Gastrocnemius medialis (tissue), 4 donors: ENCODE measurements around the gene TMEM269. TPM values are rescaled to one million over a fixed set of nuclear protein-coding genes. Genes with fewer than 3 reads are reported as not detected.

Experiments used
- ATAC-seq, 2 donors: fragments of 150-250 bp; one replicate each; pipeline ENCODE4 v1.9.1; 2016
- DNase-seq, 2 donors: peaks; one replicate each; pipeline ENCODE4 v3.0.0-alpha.2; 2019
- H3K27ac ChIP-seq, 4 donors: fragments of 200-600 bp; sonication (generic); 1 replicate in 1 of 4; 2 replicates in 3 of 4; pipeline ENCODE4 v1.5.1; 2016 to 2018; ENCODE audit warnings: mild to moderate bottlenecking in 2 of 4, moderate library complexity in 1 of 4
- H3K27me3 ChIP-seq, 3 donors: fragments of 200-600 bp; sonication (generic) in 2 of 3; 1 replicate in 1 of 3; 2 replicates in 2 of 3; pipeline versions ENCODE4 v1.5.1 to v1.6.0; 2016 to 2019; ENCODE audit warnings: mild to moderate bottlenecking in 1 of 3, moderate library complexity in 1 of 3
- H3K36me3 ChIP-seq, 2 donors: fragments of 200-600 bp; sonication (generic) in 1 of 2; one replicate each; pipeline ENCODE4 v1.5.1; 2017 to 2018
- H3K4me1 ChIP-seq, 2 donors: fragments of 200-600 bp; sonication (generic) in 1 of 2; one replicate each; pipeline ENCODE4 v1.5.1; 2016 to 2017; ENCODE audit warnings: mild to moderate bottlenecking in 2 of 2
- H3K4me3 ChIP-seq, 4 donors: fragments of 200-600 bp; sonication (generic) in 3 of 4; 1 replicate in 1 of 4; 2 replicates in 3 of 4; pipeline ENCODE4 v1.5.1; 2016 to 2019; ENCODE audit warnings: mild to moderate bottlenecking in 2 of 4
- H3K9me3 ChIP-seq, 3 donors: fragments of 200-600 bp; sonication (generic) in 2 of 3; 1 replicate in 1 of 3; 2 replicates in 2 of 3; pipeline ENCODE4 v1.5.1; 2016 to 2019
- POLR2A ChIP-seq, 2 donors: fragments of 450-650 bp; IDR thresholded peaks; one replicate each; pipeline ENCODE4 v1.6.1; 2017; ENCODE audit warnings: antibody characterized with exemption in 2 of 2, mild to moderate bottlenecking in 2 of 2, moderate library complexity in 2 of 2
- in situ Hi-C, 4 donors: fragments of 200-750 bp; cut with MboI; loops; one replicate each; pipeline versions ENCODE4 v1.15.0 to v1.8.0; 2017; ENCODE audit warnings: low sequenced_read_pairs in 4 of 4
- intact Hi-C: fragments of 100-400 bp; cut with DNase I; formaldehyde crosslinking; loops from one replicate; pipeline ENCODE4 v1.15.1; 2023; ENCODE audit warnings: low total_unique reads
- total RNA-seq, 4 donors: library from RNA; depleted of rRNA; stranded (reverse); fragments of >200 nt; gene quantifications; one replicate each; pipeline versions ENCODE4 v1.1.0 to v1.2.3, GENCODE V29; 2016
- TF ChIP-seq, protein P1 (sequence below), 5 experiments: fragments of 450-650 bp in 3 of 5; fragments of 200-600 bp in 2 of 5; sonication (generic) in 2 of 5; IDR thresholded peaks in 4 of 5; conservative IDR thresholded peaks in 1 of 5; 1 replicate in 4 of 5; 2 replicates in 1 of 5; pipeline ENCODE4 v1.5.1; 2016 to 2019; ENCODE audit warnings: antibody characterized with exemption in 5 of 5, mild to moderate bottlenecking in 3 of 5, moderate library complexity in 3 of 5

Gene TMEM269
- total RNA-seq, 4 donors from 2014 or later: 0.19 to 0.25 TPM; not detected in 2

DNA sequence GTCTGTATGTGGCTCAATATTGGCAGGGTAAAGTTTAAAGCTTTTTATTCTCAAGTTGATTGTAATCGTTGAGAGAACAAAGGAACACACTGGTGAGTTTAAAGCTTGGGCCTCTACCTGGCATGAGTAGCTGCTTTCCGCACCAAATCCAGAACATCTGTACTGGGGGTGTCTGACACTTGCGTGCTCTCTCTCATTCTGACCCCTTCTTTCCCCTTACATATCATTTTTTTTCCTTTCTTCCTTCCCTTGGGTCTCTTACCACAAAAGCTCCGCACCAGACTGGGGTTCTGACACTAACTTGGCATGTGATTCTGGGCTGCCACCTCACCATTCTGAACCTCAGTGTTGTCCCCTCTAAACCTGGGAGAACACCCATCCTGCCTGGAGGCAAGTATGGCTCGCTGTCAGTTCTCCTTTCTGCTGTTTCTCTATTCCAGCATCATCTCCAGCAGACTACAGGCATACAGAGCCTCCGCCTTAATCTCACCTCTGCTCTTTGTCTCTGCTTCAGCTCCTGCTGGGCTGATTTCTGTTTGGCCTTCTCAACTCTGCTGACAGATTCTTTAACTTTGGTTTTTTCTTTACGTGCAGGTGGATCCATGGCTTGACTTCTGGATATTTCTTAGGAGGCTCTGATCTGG is 31.3 kb downstream of the TMEM269 start:
- peak overlapping the region; percentile 88 to 100 (median 96) for H3K27ac ChIP-seq
- no peaks in the 10 kb centered on the region for H3K9me3 ChIP-seq
- TF ChIP-seq POLR2A (IDR thresholded peaks at IDR 0.05): no peak
- TF ChIP-seq, protein P1, sequence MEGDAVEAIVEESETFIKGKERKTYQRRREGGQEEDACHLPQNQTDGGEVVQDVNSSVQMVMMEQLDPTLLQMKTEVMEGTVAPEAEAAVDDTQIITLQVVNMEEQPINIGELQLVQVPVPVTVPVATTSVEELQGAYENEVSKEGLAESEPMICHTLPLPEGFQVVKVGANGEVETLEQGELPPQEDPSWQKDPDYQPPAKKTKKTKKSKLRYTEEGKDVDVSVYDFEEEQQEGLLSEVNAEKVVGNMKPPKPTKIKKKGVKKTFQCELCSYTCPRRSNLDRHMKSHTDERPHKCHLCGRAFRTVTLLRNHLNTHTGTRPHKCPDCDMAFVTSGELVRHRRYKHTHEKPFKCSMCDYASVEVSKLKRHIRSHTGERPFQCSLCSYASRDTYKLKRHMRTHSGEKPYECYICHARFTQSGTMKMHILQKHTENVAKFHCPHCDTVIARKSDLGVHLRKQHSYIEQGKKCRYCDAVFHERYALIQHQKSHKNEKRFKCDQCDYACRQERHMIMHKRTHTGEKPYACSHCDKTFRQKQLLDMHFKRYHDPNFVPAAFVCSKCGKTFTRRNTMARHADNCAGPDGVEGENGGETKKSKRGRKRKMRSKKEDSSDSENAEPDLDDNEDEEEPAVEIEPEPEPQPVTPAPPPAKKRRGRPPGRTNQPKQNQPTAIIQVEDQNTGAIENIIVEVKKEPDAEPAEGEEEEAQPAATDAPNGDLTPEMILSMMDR (IDR thresholded peaks at IDR 0.05 in 4 of 5, conservative IDR thresholded peaks at IDR 0.05 in 1 of 5): no peak
- no peak for DNase-seq
- H3K36me3 ChIP-seq: no peaks in the 10 kb centered on the region
- H3K4me3 ChIP-seq: peak overlapping the region; percentile 65 to 95 (median 76)
- no peaks in the 10 kb centered on the region for H3K27me3 ChIP-seq
- peak; percentile 0 to 8 for ATAC-seq
- H3K4me1 ChIP-seq: peaks cover 0 to 20% of the 10 kb centered on the region in 2 donors
- intact Hi-C loops: loop anchor here (2.0 to 10.0 kb wide), 2 partner anchors 109 to 353 kb away; partner anchors contain the start of gene CCDC30
- in situ Hi-C loops: no loop called here

GRCh38 chr1:42816585-42817439 is 32.0 kb downstream of the TMEM269 start, which contains the start of the genes ERMAP and SVBP:
Gene ERMAP (plus strand): TSS chr1:42817122. CDS start chr1:42830449, 13,327 bp downstream.
Gene SVBP (minus strand): TSS chr1:42817397. CDS start chr1:42816544, 853 bp downstream.
- in situ Hi-C loops: no loop called here
- H3K27me3 ChIP-seq: no peaks in the 10 kb centered on the region
- intact Hi-C loops: loop anchor here (1.0 to 10.0 kb wide), 5 partner anchors 29 to 354 kb away; partner anchors contain the start of genes C1orf50, CCDC30, P3H1 and ZNF691
- ATAC-seq (peak; percentile 97), DNase-seq (peak; percentile 84 to 87)
- H3K27ac ChIP-seq: peak within 1 kb of the TSS; percentile 88 to 100 (median 96)
- H3K4me3 ChIP-seq: peak within 1 kb of the TSS; percentile 65 to 95 (median 76)
- peaks cover 2 to 20% of the 10 kb centered on the region in 2 donors for H3K4me1 ChIP-seq
- no peaks in the 10 kb centered on the region for H3K36me3 ChIP-seq
- no peaks in the 10 kb centered on the region for H3K9me3 ChIP-seq
- TF ChIP-seq, protein P1 (IDR thresholded peaks at IDR 0.05 in 4 of 5, conservative IDR thresholded peaks at IDR 0.05 in 1 of 5): no peak
- no peak for TF ChIP-seq POLR2A (IDR thresholded peaks at IDR 0.05)

GRCh38 chr1:42817440-42817767 is 32.6 kb downstream of the TMEM269 start:
- Histone ChIP-seq H3K9me3 (no peaks in the 10 kb centered on the region), H3K27ac (peak overlapping the region; percentile 88 to 100 (median 96)), H3K4me3 (peak overlapping the region; percentile 65 to 95 (median 76)), H3K36me3 (no peaks in the 10 kb centered on the region), H3K4me1 (peaks cover 8 to 24% of the 10 kb centered on the region in 2 donors), H3K27me3 (no peaks in the 10 kb centered on the region)
- TF ChIP-seq, protein P1 (IDR thresholded peaks at IDR 0.05 in 4 of 5, conservative IDR thresholded peaks at IDR 0.05 in 1 of 5): no peak
- no peak for TF ChIP-seq POLR2A (IDR thresholded peaks at IDR 0.05)
- in situ Hi-C loops: no loop called here
- DNase-seq (no peak), ATAC-seq (peak in 1 of 2 donors; percentile 12)
- intact Hi-C loops: loop anchor here (1.0 to 10.0 kb wide), 5 partner anchors 29 to 355 kb away; partner anchors contain the start of genes C1orf50, CCDC30, P3H1 and ZNF691

- in situ Hi-C loops: no loop called here
- intact Hi-C loops: loop anchor here (1.0 to 10.0 kb wide), 5 partner anchors 28 to 355 kb away; partner anchors contain the start of genes C1orf50, CCDC30, P3H1 and ZNF691
- H3K4me3 ChIP-seq: peak overlapping the region in 2 of 4 donors; percentile 65 to 95
- TF ChIP-seq, protein P1 (IDR thresholded peaks at IDR 0.05 in 4 of 5, conservative IDR thresholded peaks at IDR 0.05 in 1 of 5): no peak
- TF ChIP-seq POLR2A (IDR thresholded peaks at IDR 0.05): no peak
- H3K27me3 ChIP-seq: no peaks in the 10 kb centered on the region
- no peak for ATAC-seq
- H3K4me1 ChIP-seq: peaks cover 10 to 30% of the 10 kb centered on the region in 2 donors
- H3K9me3 ChIP-seq: no peaks in the 10 kb centered on the region
- DNase-seq: no peak
- no peaks in the 10 kb centered on the region for H3K36me3 ChIP-seq
- no peak overlapping the region for H3K27ac ChIP-seq
These were observed 33.2 kb downstream of the TMEM269 start for GRCh38 chr1:42817976-42818375.
